H9 (cell line): ENCODE measurements around the gene NR3C2. TPM values are rescaled to one million over a fixed set of nuclear protein-coding genes. Genes with fewer than 3 reads are reported as not detected.

Experiments used
- DNase-seq: peaks from one replicate; pipeline ENCODE4 v3.0.0-alpha.2; 2017
- H2AFZ ChIP-seq: one replicate; pipeline ENCODE4 v1.6.1; 2013; ENCODE audit warnings: mild to moderate bottlenecking, low read length, control low read depth, moderate library complexity
- H2AK5ac ChIP-seq: 2 replicates; pipeline ENCODE4 v1.6.1; 2013; ENCODE audit warnings: low read length, control low read depth, mixed read lengths; ENCODE audit not compliant: insufficient read length
- H2BK120ac ChIP-seq: one replicate; pipeline ENCODE4 v1.6.1; 2013; ENCODE audit warnings: low read depth, mild to moderate bottlenecking, low read length, control low read depth, inconsistent platforms; ENCODE audit not compliant: poor library complexity, severe bottlenecking
- H2BK12ac ChIP-seq: 2 replicates; pipeline ENCODE4 v1.6.1; 2013; ENCODE audit warnings: low read length, control low read depth, mixed read lengths, low read depth; ENCODE audit not compliant: insufficient read length
- H2BK15ac ChIP-seq: 2 replicates; pipeline ENCODE4 v1.6.1; 2013; ENCODE audit warnings: low read depth, low read length, control low read depth
- H2BK20ac ChIP-seq: one replicate; pipeline ENCODE4 v1.6.1; 2013; ENCODE audit warnings: low read depth, mild to moderate bottlenecking, low read length, control low read depth, inconsistent platforms; ENCODE audit not compliant: poor library complexity, severe bottlenecking
- H2BK5ac ChIP-seq: 2 replicates; pipeline ENCODE4 v1.6.1; 2013; ENCODE audit warnings: low read length, control low read depth, mixed read lengths; ENCODE audit not compliant: insufficient read length
- H3K14ac ChIP-seq: 2 replicates; pipeline ENCODE4 v1.6.1; 2013; ENCODE audit warnings: low read length, control low read depth; ENCODE audit not compliant: insufficient read depth
- H3K18ac ChIP-seq: 2 replicates; pipeline ENCODE4 v1.6.1; 2013; ENCODE audit warnings: low read depth, mild to moderate bottlenecking, mixed read lengths, low read length, control low read depth; ENCODE audit not compliant: insufficient read length
- H3K23ac ChIP-seq: 2 replicates; pipeline ENCODE4 v1.6.1; 2013; ENCODE audit warnings: low read length, control low read depth, mixed read lengths, low read depth; ENCODE audit not compliant: insufficient read length
- H3K23me2 ChIP-seq: 2 replicates; pipeline ENCODE4 v1.6.1; 2013; ENCODE audit warnings: low read depth, mild to moderate bottlenecking, mixed read lengths, low read length, control low read depth; ENCODE audit not compliant: insufficient read length, poor library complexity, severe bottlenecking
- H3K27ac ChIP-seq: 2 replicates; pipeline ENCODE4 v1.5.1; 2013; ENCODE audit warnings: low read length, control low read depth, mixed read lengths, low read depth; ENCODE audit not compliant: insufficient read length
- H3K27me3 ChIP-seq: 2 replicates; pipeline ENCODE4 v1.6.1; 2013; ENCODE audit warnings: low read length, control low read depth, inconsistent platforms; ENCODE audit not compliant: insufficient read depth
- H3K4ac ChIP-seq: 2 replicates; pipeline ENCODE4 v1.6.1; 2013; ENCODE audit warnings: low read depth, mild to moderate bottlenecking, control low read depth, inconsistent platforms, low read length, moderate library complexity
- H3K4me1 ChIP-seq: 2 replicates; pipeline ENCODE4 v1.6.1; 2013; ENCODE audit warnings: low read length, control low read depth, inconsistent platforms; ENCODE audit not compliant: insufficient read depth
- H3K4me2 ChIP-seq: 2 replicates; pipeline ENCODE4 v1.6.1; 2013; ENCODE audit warnings: low read length, control low read depth, mixed read lengths; ENCODE audit not compliant: insufficient read length, insufficient read depth
- H3K56ac ChIP-seq: 2 replicates; pipeline ENCODE4 v1.6.1; 2013; ENCODE audit warnings: low read depth, mild to moderate bottlenecking, mixed read lengths, low read length, control low read depth; ENCODE audit not compliant: insufficient read length
- H3K79me1 ChIP-seq: 2 replicates; pipeline ENCODE4 v1.6.1; 2013; ENCODE audit warnings: low read depth, mild to moderate bottlenecking, moderate library complexity, low read length, control low read depth, inconsistent platforms; ENCODE audit not compliant: insufficient read depth, poor library complexity, severe bottlenecking
- H3K79me2 ChIP-seq: 2 replicates; pipeline ENCODE4 v1.6.1; 2013; ENCODE audit warnings: low read length, control low read depth, inconsistent platforms; ENCODE audit not compliant: insufficient read depth
- H3K9ac ChIP-seq: 2 replicates; pipeline ENCODE4 v1.6.1; 2013; ENCODE audit warnings: low read length, control low read depth, mixed read lengths; ENCODE audit not compliant: insufficient read length; ENCODE audit errors: extremely low read depth
- H3K9me3 ChIP-seq: one replicate; pipeline ENCODE4 v1.6.1; 2013; ENCODE audit warnings: low read depth, low read length, inconsistent platforms; ENCODE audit not compliant: control insufficient read depth
- H3T11ph ChIP-seq: one replicate; pipeline ENCODE4 v1.6.1; 2013; ENCODE audit warnings: mild to moderate bottlenecking, low read length, control low read depth, inconsistent platforms
- H4K20me1 ChIP-seq: one replicate; pipeline ENCODE4 v1.6.1; 2013; ENCODE audit not compliant: control insufficient read depth, insufficient read length, insufficient read depth
- H4K5ac ChIP-seq: 2 replicates; pipeline ENCODE4 v1.6.1; 2013; ENCODE audit warnings: low read depth, mild to moderate bottlenecking, mixed read lengths, low read length, control low read depth; ENCODE audit not compliant: insufficient read length
- H4K8ac ChIP-seq: replicated peaks from 2 replicates; pipeline ENCODE4 v1.6.1; 2013; ENCODE audit warnings: low read length, control low read depth, mixed read lengths, low read depth; ENCODE audit not compliant: insufficient read length
- H4K91ac ChIP-seq: 2 replicates; pipeline ENCODE4 v1.6.1; 2013; ENCODE audit warnings: low read depth, mild to moderate bottlenecking, moderate library complexity, mixed read lengths, low read length, control low read depth; ENCODE audit not compliant: insufficient read length
- H3K27ac Mint-ChIP-seq, 3 experiments: 2 replicates in 2 of 3; 3 replicates in 1 of 3; pipeline ENCODE4 v1.8.0; 2020 to 2021; ENCODE audit warnings: mixed read lengths in 3 of 3, mild to moderate bottlenecking in 1 of 3, moderate library complexity in 1 of 3
- H3K27me3 Mint-ChIP-seq: 2 replicates; pipeline ENCODE4 v1.8.0; 2021; ENCODE audit warnings: low read depth, mild to moderate bottlenecking, moderate library complexity, mixed read lengths
- H3K36me3 Mint-ChIP-seq, 3 experiments: 2 replicates in 2 of 3; 3 replicates in 1 of 3; pipeline ENCODE4 v1.8.0; 2020 to 2021; ENCODE audit warnings: low read depth in 3 of 3, mixed read lengths in 3 of 3; ENCODE audit not compliant: insufficient read depth in 1 of 3
- H3K4me1 Mint-ChIP-seq, 2 experiments: 2 replicates each; pipeline ENCODE4 v1.8.0; 2020; ENCODE audit warnings: mixed read lengths in 2 of 2
- H3K4me3 Mint-ChIP-seq, 2 experiments: 2 replicates in 1 of 2; 3 replicates in 1 of 2; pipeline ENCODE4 v1.8.0; 2020 to 2021; ENCODE audit warnings: mild to moderate bottlenecking in 2 of 2, mixed read lengths in 2 of 2, moderate library complexity in 1 of 2
- H3K9me3 Mint-ChIP-seq, 2 experiments: 2 replicates in 1 of 2; 3 replicates in 1 of 2; pipeline ENCODE4 v1.8.0; 2020; ENCODE audit warnings: mild to moderate bottlenecking in 2 of 2, mixed read lengths in 2 of 2, moderate library complexity in 1 of 2
- WGBS: extraction: QIAGEN DNeasy Blood & Tissue Kit; methylation state at CpG from one replicate; pipeline ENCODE4 v1.1.7; 2013; ENCODE audit warnings: missing lambda C conversion rate, low lambda C conversion rate, mixed read lengths; ENCODE audit not compliant: insufficient read length; ENCODE audit errors: extremely low coverage; 5-methylcytosine and 5-hydroxymethylcytosine counted together
- total RNA-seq: library from RNA; stranded (reverse); gene quantifications from 2 replicates; pipeline ENCODE4 v1.2.1, GENCODE V29; 2021
- TF ChIP-seq, protein P1 (sequence below): fragments of 200-600 bp; sonication (generic); conservative IDR thresholded peaks from 3 replicates; pipeline ENCODE4 v1.8.0; 2021; ENCODE audit warnings: antibody characterized with exemption, mild to moderate bottlenecking

The NR3C2 gene
- total RNA-seq, 1 experiment from 2014 or later = 1.4 TPM

DNA sequence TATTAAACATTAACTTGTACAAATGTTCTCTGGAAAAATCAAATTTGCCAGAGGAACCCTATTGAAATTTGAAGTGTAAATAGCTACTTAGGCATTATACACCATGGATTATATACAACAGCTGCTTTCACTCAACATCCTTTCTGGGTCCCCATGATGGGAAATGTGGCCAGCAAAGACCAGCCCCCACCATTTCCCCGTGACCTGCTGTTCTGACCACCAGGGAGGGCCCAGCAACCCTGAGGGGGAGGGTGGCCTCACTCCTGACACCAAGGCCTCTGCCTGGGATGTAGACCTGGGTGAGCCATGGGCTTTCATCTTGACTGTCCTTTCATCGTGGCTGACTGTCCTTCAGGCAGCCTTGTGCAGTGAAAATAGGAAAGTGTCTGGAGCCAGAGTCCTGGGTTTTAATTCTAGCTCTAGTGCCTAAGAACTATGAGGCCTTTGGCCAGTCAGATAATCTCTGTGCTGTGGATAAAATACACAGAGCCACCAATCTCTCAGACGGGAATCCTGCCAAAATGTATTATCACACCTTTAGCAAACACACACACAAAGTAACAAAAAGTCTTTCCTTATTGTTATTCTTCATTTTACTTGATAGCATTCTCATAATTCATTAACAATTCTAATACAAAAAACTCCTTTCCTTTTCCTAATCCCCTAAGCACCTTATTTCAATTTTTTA, 45.1 kb downstream of the NR3C2 start:
- no peak overlapping the region for H4K5ac ChIP-seq
- no peak overlapping the region for H3K56ac ChIP-seq
- no peak overlapping the region for H2BK20ac ChIP-seq
- Mint-ChIP-seq H3K4me1 (peaks cover 5 to 8% of the 10 kb centered on the region in 2 experiments), H3K27ac (0 out of 7 replicates have a peak overlapping the region, but pooled peaks of 1 of the 3 experiments have one; percentile 49), H3K27me3 (no peaks in the 10 kb centered on the region), H3K4me3 (no peak overlapping the region), H3K36me3 (no peaks in the 10 kb centered on the region), H3K9me3 (no peaks in the 10 kb centered on the region)
- H2BK5ac ChIP-seq = no peak overlapping the region
- no peaks in the 10 kb centered on the region for H3K23me2 ChIP-seq
- H2BK120ac ChIP-seq = no peak overlapping the region
- no peak overlapping the region for H2BK15ac ChIP-seq
- H3K23ac ChIP-seq = no peak overlapping the region
- H2AK5ac ChIP-seq = no peak overlapping the region
- no peak for DNase-seq
- H4K91ac ChIP-seq = no peak overlapping the region
- WGBS = no CpG with 5 or more reads among the region's 3 CpGs
- no peak overlapping the region for H3K14ac ChIP-seq
- no peaks in the 10 kb centered on the region for H3K4me1 ChIP-seq
- H2BK12ac ChIP-seq = peak overlapping the region; percentile 35
- H3K9ac ChIP-seq = no peak overlapping the region
- H3T11ph ChIP-seq = no peak overlapping the region
- no peak overlapping the region for H3K4me2 ChIP-seq
- H2AFZ ChIP-seq = no peak overlapping the region
- no peaks in the 10 kb centered on the region for H3K79me1 ChIP-seq
- H4K8ac ChIP-seq = no peak overlapping the region
- no peaks in the 10 kb centered on the region for H3K27me3 ChIP-seq
- no peak overlapping the region for H3K27ac ChIP-seq
- H3K79me2 ChIP-seq = no peaks in the 10 kb centered on the region
- TF ChIP-seq, protein P1, sequence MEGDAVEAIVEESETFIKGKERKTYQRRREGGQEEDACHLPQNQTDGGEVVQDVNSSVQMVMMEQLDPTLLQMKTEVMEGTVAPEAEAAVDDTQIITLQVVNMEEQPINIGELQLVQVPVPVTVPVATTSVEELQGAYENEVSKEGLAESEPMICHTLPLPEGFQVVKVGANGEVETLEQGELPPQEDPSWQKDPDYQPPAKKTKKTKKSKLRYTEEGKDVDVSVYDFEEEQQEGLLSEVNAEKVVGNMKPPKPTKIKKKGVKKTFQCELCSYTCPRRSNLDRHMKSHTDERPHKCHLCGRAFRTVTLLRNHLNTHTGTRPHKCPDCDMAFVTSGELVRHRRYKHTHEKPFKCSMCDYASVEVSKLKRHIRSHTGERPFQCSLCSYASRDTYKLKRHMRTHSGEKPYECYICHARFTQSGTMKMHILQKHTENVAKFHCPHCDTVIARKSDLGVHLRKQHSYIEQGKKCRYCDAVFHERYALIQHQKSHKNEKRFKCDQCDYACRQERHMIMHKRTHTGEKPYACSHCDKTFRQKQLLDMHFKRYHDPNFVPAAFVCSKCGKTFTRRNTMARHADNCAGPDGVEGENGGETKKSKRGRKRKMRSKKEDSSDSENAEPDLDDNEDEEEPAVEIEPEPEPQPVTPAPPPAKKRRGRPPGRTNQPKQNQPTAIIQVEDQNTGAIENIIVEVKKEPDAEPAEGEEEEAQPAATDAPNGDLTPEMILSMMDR = no peak
- no peak overlapping the region for H3K4ac ChIP-seq
- H3K9me3 ChIP-seq = no peaks in the 10 kb centered on the region
- H3K18ac ChIP-seq = peak overlapping the region; percentile 38
- no peaks in the 10 kb centered on the region for H4K20me1 ChIP-seq
